ENCODE data around the gene EID2.

DNA sequence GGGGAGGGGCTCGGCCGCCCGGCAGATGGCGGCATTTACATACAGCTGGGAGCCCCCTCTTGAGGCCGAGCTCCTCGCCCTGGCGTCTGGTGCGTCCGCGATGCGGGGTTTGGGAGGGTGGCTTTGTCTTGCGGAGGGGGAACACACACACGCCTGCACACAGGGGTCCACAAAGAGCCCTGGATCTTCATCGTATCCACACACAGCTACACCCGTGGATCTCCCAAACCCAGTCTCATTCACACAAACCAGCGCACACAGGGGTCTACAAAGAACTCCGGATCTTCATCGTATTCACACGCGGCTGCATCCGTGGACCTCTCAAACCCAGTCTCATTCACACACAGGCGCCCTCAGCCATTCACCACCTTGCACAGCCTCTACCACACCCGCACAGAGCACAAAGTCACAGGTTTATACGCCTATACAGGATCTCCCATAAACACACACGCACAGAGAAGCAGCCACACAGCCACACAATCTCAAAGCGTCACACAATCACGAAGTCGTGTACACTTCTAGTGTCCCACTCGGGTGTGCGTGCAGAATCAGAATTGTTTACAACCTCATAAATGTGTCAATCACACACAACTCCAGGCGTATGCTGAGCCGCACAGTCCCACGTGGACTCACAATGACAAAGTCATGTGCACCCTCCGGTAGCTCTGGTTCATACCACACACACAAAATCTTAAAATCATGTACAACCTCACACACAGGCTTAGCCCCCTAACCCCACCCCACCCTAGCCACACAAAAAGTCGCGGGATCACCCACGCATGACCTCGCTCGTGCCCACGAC, 41.8 kb downstream of the EID2 start:
- TF ChIP-seq POLR2A (IDR thresholded peaks at IDR 0.05), result no peak
- TF ChIP-seq, protein P1, sequence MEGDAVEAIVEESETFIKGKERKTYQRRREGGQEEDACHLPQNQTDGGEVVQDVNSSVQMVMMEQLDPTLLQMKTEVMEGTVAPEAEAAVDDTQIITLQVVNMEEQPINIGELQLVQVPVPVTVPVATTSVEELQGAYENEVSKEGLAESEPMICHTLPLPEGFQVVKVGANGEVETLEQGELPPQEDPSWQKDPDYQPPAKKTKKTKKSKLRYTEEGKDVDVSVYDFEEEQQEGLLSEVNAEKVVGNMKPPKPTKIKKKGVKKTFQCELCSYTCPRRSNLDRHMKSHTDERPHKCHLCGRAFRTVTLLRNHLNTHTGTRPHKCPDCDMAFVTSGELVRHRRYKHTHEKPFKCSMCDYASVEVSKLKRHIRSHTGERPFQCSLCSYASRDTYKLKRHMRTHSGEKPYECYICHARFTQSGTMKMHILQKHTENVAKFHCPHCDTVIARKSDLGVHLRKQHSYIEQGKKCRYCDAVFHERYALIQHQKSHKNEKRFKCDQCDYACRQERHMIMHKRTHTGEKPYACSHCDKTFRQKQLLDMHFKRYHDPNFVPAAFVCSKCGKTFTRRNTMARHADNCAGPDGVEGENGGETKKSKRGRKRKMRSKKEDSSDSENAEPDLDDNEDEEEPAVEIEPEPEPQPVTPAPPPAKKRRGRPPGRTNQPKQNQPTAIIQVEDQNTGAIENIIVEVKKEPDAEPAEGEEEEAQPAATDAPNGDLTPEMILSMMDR (IDR thresholded peaks at IDR 0.05), result peak in 2 of 4 experiments; percentile 7 to 52
